GM23248 (cell line): ENCODE data around the gene EFCAB6. TPM values are rescaled to one million over a fixed set of nuclear protein-coding genes. Genes with fewer than 3 reads are reported as not detected.

Source experiments
- DNase-seq: peaks from one replicate; pipeline ENCODE4 v3.0.0-alpha.2; 2015
- H2AFZ ChIP-seq: fragments of 200-600 bp; sonication (generic); 2 replicates; pipeline ENCODE4 v1.6.1; 2016; ENCODE audit warnings: antibody characterized with exemption
- H3F3A ChIP-seq: fragments of 200-600 bp; sonication (generic); 2 replicates; pipeline ENCODE4 v1.6.1; 2016; ENCODE audit warnings: mild to moderate bottlenecking, antibody characterized with exemption, mixed run types; ENCODE audit not compliant: insufficient read depth
- H3K27ac ChIP-seq: fragments of 200-600 bp; sonication (generic); 2 replicates; pipeline ENCODE4 v1.5.1; 2016; ENCODE audit warnings: mild to moderate bottlenecking
- H3K27me3 ChIP-seq: fragments of 200-600 bp; sonication (generic); replicated peaks from 2 replicates; pipeline ENCODE4 v1.6.1; 2016; ENCODE audit warnings: mild to moderate bottlenecking; ENCODE audit not compliant: insufficient read depth
- H3K36me3 ChIP-seq: fragments of 200-600 bp; sonication (generic); 2 replicates; pipeline ENCODE4 v1.6.1; 2016; ENCODE audit warnings: low read depth, mild to moderate bottlenecking
- H3K4me1 ChIP-seq: fragments of 200-600 bp; sonication (generic); 2 replicates; pipeline ENCODE4 v1.6.1; 2016; ENCODE audit warnings: mild to moderate bottlenecking; ENCODE audit not compliant: insufficient read depth
- H3K4me2 ChIP-seq: fragments of 200-600 bp; sonication (generic); one replicate; pipeline ENCODE4 v1.6.1; 2016; ENCODE audit warnings: mild to moderate bottlenecking; ENCODE audit not compliant: unreplicated experiment
- H3K4me3 ChIP-seq: fragments of 200-600 bp; sonication (generic); 2 replicates; pipeline ENCODE4 v1.5.1; 2016; ENCODE audit warnings: mild to moderate bottlenecking
- H3K79me2 ChIP-seq: fragments of 200-600 bp; sonication (generic); 2 replicates; pipeline ENCODE4 v1.6.1; 2016; ENCODE audit warnings: mild to moderate bottlenecking; ENCODE audit not compliant: insufficient read depth
- H3K9ac ChIP-seq: fragments of 200-600 bp; sonication (generic); 2 replicates; pipeline ENCODE4 v1.6.1; 2016; ENCODE audit warnings: mild to moderate bottlenecking
- H3K9me2 ChIP-seq: fragments of 200-600 bp; sonication (generic); 2 replicates; pipeline ENCODE4 v1.6.1; 2016; ENCODE audit warnings: mixed run types, mild to moderate bottlenecking, moderate library complexity; ENCODE audit not compliant: insufficient read depth
- H3K9me3 ChIP-seq: fragments of 200-600 bp; sonication (generic); one replicate; pipeline ENCODE4 v1.6.1; 2017; ENCODE audit warnings: low read depth
- H4K20me1 ChIP-seq: fragments of 200-600 bp; sonication (generic); 2 replicates; pipeline ENCODE4 v1.6.0; 2016; ENCODE audit not compliant: insufficient read depth
- EZH2 ChIP-seq: fragments of 200-600 bp; sonication (generic); IDR thresholded peaks from 2 replicates; pipeline ENCODE4 v1.6.1; 2018; ENCODE audit warnings: antibody characterized with exemption, mild to moderate bottlenecking; ENCODE audit not compliant: insufficient read depth, poor library complexity, severe bottlenecking
- EZH2phosphoT487 ChIP-seq: fragments of 200-600 bp; sonication (generic); IDR thresholded peaks from 2 replicates; pipeline ENCODE4 v1.6.1; 2018; ENCODE audit warnings: antibody characterized with exemption, moderate library complexity, mild to moderate bottlenecking, low read depth; ENCODE audit not compliant: insufficient read depth
- WGBS, 2 experiments: methylation state at CpG; one replicate each; pipeline ENCODE4 v1.1.6; 2015 to 2017; ENCODE audit warnings: low lambda C conversion rate in 2 of 2, low coverage in 1 of 2; ENCODE audit errors: missing lambda C conversion rate in 2 of 2; 5-methylcytosine and 5-hydroxymethylcytosine counted together
- in situ Hi-C: fragments of 300-500 bp; cut with MboI; formaldehyde crosslinking; loops from 2 replicates; pipeline ENCODE4 v1.15.0; 2020
- polyA plus RNA-seq: library from polyadenylated mRNA; unstranded; fragments of >200 nt; fragmentation: Nextera tagmentation; extraction: Ambion mirVana; gene quantifications from 2 replicates; pipeline ENCODE4 v1.2.1, GENCODE V29; 2016
- total RNA-seq: library from RNA; depleted of rRNA; stranded (reverse); fragments of >200 nt; shearing (Covaris generic); gene quantifications from 2 replicates; pipeline ENCODE4 v1.2.3, GENCODE V29; 2014

EFCAB6 gene
- total and polyA plus RNA-seq, 2 experiments from 2014 or later = 1.5 to 2.1 TPM

GRCh38 chr22:43510281-43511070, 301.6 kb downstream of the EFCAB6 start:
- no peaks in the 10 kb centered on the region for H3F3A ChIP-seq
- in situ Hi-C loops = no loop called here
- TF ChIP-seq EZH2phosphoT487 = no peak
- TF ChIP-seq EZH2 = no peak
- no peaks in the 10 kb centered on the region for H3K9me2 ChIP-seq
- 18 to 21% methylated on average over 9 of the region's 9 CpGs for WGBS, 2 experiments
- DNase-seq = no peak
- no peak overlapping the region for H2AFZ ChIP-seq
- H3K9me3 ChIP-seq = no peaks in the 10 kb centered on the region
- no peaks in the 10 kb centered on the region for H3K27me3 ChIP-seq
- H4K20me1 ChIP-seq = no peaks in the 10 kb centered on the region
- H3K27ac ChIP-seq = no peak overlapping the region
- H3K4me2 ChIP-seq = no peak overlapping the region
- H3K9ac ChIP-seq = no peak overlapping the region
- no peaks in the 10 kb centered on the region for H3K4me1 ChIP-seq
- H3K79me2 ChIP-seq = no peaks in the 10 kb centered on the region
- no peak overlapping the region for H3K4me3 ChIP-seq
- no peaks in the 10 kb centered on the region for H3K36me3 ChIP-seq

GRCh38 chr22:43509337-43509736, 302.8 kb downstream of the EFCAB6 start:
- no peak overlapping the region for H3K27ac ChIP-seq
- no peaks in the 10 kb centered on the region for H3F3A ChIP-seq
- no peak for DNase-seq
- TF ChIP-seq EZH2phosphoT487 (no peak), EZH2 (no peak)
- no peaks in the 10 kb centered on the region for H3K36me3 ChIP-seq
- H4K20me1 ChIP-seq = no peaks in the 10 kb centered on the region
- in situ Hi-C loops = no loop called here
- no peaks in the 10 kb centered on the region for H3K27me3 ChIP-seq
- H3K9me2 ChIP-seq = no peaks in the 10 kb centered on the region
- H3K4me1 ChIP-seq = no peaks in the 10 kb centered on the region
- H3K79me2 ChIP-seq = no peaks in the 10 kb centered on the region
- no peak overlapping the region for H3K4me3 ChIP-seq
- 15 to 60% methylated on average over 1 to 2 of the region's 2 CpGs for WGBS, 2 experiments
- H2AFZ ChIP-seq = no peak overlapping the region
- H3K4me2 ChIP-seq = no peak overlapping the region
- H3K9ac ChIP-seq = no peak overlapping the region
- H3K9me3 ChIP-seq = no peaks in the 10 kb centered on the region

DNA sequence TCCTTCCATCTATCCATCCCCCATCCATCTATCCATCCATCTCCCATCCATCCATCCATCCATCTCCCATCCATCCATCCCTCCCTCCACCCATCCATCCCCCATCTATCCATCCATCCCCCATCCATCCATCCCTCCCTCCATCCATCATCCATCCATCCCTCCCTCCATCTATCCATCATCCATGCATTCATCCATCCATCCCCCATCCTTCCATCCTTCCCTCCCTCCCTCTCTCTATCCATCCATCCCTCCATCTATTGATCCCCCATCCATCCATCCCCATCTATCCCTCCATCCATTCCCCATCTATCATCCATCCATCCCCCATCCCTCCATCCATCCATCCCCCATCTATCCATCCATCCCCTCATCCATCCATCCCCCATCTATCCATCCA, 303.6 kb downstream of the EFCAB6 start:
- H3K4me1 ChIP-seq = no peaks in the 10 kb centered on the region
- H2AFZ ChIP-seq = no peak overlapping the region
- no peak for TF ChIP-seq EZH2phosphoT487
- no peaks in the 10 kb centered on the region for H4K20me1 ChIP-seq
- H3K27me3 ChIP-seq = no peaks in the 10 kb centered on the region
- no peak overlapping the region for H3K27ac ChIP-seq
- no peaks in the 10 kb centered on the region for H3K79me2 ChIP-seq
- no peaks in the 10 kb centered on the region for H3K9me2 ChIP-seq
- no peaks in the 10 kb centered on the region for H3K9me3 ChIP-seq
- no peak overlapping the region for H3K4me3 ChIP-seq
- H3K36me3 ChIP-seq = no peaks in the 10 kb centered on the region
- H3F3A ChIP-seq = no peaks in the 10 kb centered on the region
- H3K9ac ChIP-seq = no peak overlapping the region
- DNase-seq = no peak
- no peak overlapping the region for H3K4me2 ChIP-seq
- in situ Hi-C loops = no loop called here

- no peaks in the 10 kb centered on the region for H3K36me3 ChIP-seq
- H3K9me3 ChIP-seq = no peaks in the 10 kb centered on the region
- no peak overlapping the region for H3K4me2 ChIP-seq
- no peaks in the 10 kb centered on the region for H4K20me1 ChIP-seq
- no peaks in the 10 kb centered on the region for H3F3A ChIP-seq
- no peaks in the 10 kb centered on the region for H3K79me2 ChIP-seq
- no peak overlapping the region for H3K9ac ChIP-seq
- H3K4me1 ChIP-seq = no peaks in the 10 kb centered on the region
- DNase-seq = no peak
- no peak overlapping the region for H2AFZ ChIP-seq
- WGBS, 2 experiments = 16 to 17% methylated on average over 8 of the region's 8 CpGs
- no peaks in the 10 kb centered on the region for H3K9me2 ChIP-seq
- no peak overlapping the region for H3K27ac ChIP-seq
- in situ Hi-C loops = no loop called here
- no peak overlapping the region for H3K4me3 ChIP-seq
- no peak for TF ChIP-seq EZH2phosphoT487
- TF ChIP-seq EZH2 = no peak
- H3K27me3 ChIP-seq = no peaks in the 10 kb centered on the region
These were observed 304.9 kb downstream of the EFCAB6 start for GRCh38 chr22:43507235-43507634.

DNA sequence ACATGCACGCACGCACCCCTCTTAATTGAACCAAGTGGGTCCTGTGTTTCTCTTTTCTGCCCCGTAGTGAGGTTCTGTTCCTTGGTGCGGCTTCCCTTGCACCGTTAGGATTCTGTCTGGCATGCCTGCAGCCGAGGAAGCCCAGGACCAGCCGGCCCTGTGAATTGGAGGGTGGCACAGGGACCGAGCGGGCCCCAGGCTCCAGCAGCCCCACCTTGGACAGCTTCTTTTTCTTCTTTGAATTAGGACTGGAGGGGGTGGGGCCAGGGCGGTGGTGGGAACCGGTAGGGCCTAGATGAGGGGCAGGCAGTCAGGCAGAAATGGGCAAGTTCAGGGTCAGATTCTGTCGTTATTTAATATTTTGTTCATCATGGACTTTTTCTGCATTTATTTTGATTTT, 305.6 kb downstream of the EFCAB6 start:
- in situ Hi-C loops = no loop called here
- Histone ChIP-seq H3K9me3 (no peaks in the 10 kb centered on the region), H2AFZ (no peak overlapping the region), H3K27ac (no peak overlapping the region), H3K9ac (no peak overlapping the region), H3F3A (no peaks in the 10 kb centered on the region), H3K27me3 (no peaks in the 10 kb centered on the region), H3K4me2 (no peak overlapping the region), H4K20me1 (no peaks in the 10 kb centered on the region), H3K79me2 (no peaks in the 10 kb centered on the region), H3K36me3 (no peaks in the 10 kb centered on the region), H3K4me1 (no peaks in the 10 kb centered on the region), H3K9me2 (no peaks in the 10 kb centered on the region), H3K4me3 (no peak overlapping the region)
- 50 to 59% methylated on average over 12 of the region's 12 CpGs for WGBS, 2 experiments
- TF ChIP-seq EZH2phosphoT487 = no peak
- no peak for TF ChIP-seq EZH2
- no peak for DNase-seq
